HEK293T (cell line): Measurements from ENCODE around the gene TRIM37.

Source experiments
- CTCF ChIA-PET: fragments of 350-600 bp; formaldehyde crosslinking; extraction: SDS; loops from one replicate; lab custom pipeline; 2021; ENCODE audit warnings: antibody characterized with exemption, inconsistent platforms; lab: Yijun Ruan, JAX
- POLR2A ChIA-PET: fragments of 350-600 bp; formaldehyde crosslinking; extraction: SDS; loops from one replicate; lab custom pipeline; 2020; ENCODE audit warnings: antibody characterized with exemption, inconsistent platforms; lab: Yijun Ruan, JAX
- DNase-seq: peaks from one replicate; pipeline ENCODE4 v3.0.0; 2012; ENCODE audit warnings: mixed read lengths; ENCODE audit errors: extremely low spot score
- ARNT ChIP-seq: fragments of 450-650 bp; IDR thresholded peaks from 2 replicates; pipeline ENCODE4 v1.6.1; 2017; ENCODE audit warnings: mild to moderate bottlenecking
- BHLHE40 ChIP-seq: fragments of 450-650 bp; IDR thresholded peaks from 2 replicates; pipeline ENCODE4 v1.6.1; 2016; ENCODE audit warnings: mild to moderate bottlenecking, moderate library complexity, borderline replicate concordance
- CTBP1 ChIP-seq: fragments of 450-650 bp; IDR thresholded peaks from 2 replicates; pipeline ENCODE4 v1.6.1; 2016; ENCODE audit warnings: borderline replicate concordance
- ELF4 ChIP-seq: fragments of 450-650 bp; IDR thresholded peaks from 2 replicates; pipeline ENCODE4 v1.6.1; 2017; ENCODE audit warnings: antibody characterized with exemption
- FOXA1 ChIP-seq: fragments of 450-650 bp; IDR thresholded peaks from 2 replicates; pipeline ENCODE4 v1.6.1; 2016; ENCODE audit warnings: mild to moderate bottlenecking
- FOXK2 ChIP-seq: fragments of 450-650 bp; IDR thresholded peaks from 2 replicates; pipeline ENCODE4 v1.6.1; 2016; ENCODE audit warnings: mild to moderate bottlenecking
- FOXM1 ChIP-seq: fragments of 450-650 bp; IDR thresholded peaks from 2 replicates; pipeline ENCODE4 v1.6.1; 2017; ENCODE audit warnings: mild to moderate bottlenecking, borderline replicate concordance
- HDGF ChIP-seq: fragments of 450-650 bp; IDR thresholded peaks from 2 replicates; pipeline ENCODE4 v1.6.1; 2017; ENCODE audit warnings: antibody characterized with exemption, borderline replicate concordance
- L3MBTL2 ChIP-seq: fragments of 450-650 bp; conservative IDR thresholded peaks from 2 replicates; pipeline ENCODE4 v1.6.1; 2016; ENCODE audit warnings: mild to moderate bottlenecking
- LEF1 ChIP-seq: fragments of 450-650 bp; IDR thresholded peaks from 2 replicates; pipeline ENCODE4 v1.6.1; 2017; ENCODE audit warnings: mild to moderate bottlenecking, borderline replicate concordance
- NFRKB ChIP-seq: fragments of 450-650 bp; IDR thresholded peaks from 2 replicates; pipeline ENCODE4 v1.6.1; 2016; ENCODE audit warnings: mild to moderate bottlenecking, moderate library complexity
- PKNOX1 ChIP-seq: fragments of 450-650 bp; IDR thresholded peaks from 2 replicates; pipeline ENCODE4 v1.6.1; 2016
- SP1 ChIP-seq: fragments of 450-650 bp; IDR thresholded peaks from 2 replicates; pipeline ENCODE4 v1.6.1; 2017
- SUZ12 ChIP-seq: fragments of 450-650 bp; IDR thresholded peaks from 2 replicates; pipeline ENCODE4 v1.6.1; 2016; ENCODE audit warnings: mild to moderate bottlenecking
- TARDBP ChIP-seq: fragments of 450-650 bp; IDR thresholded peaks from 2 replicates; pipeline ENCODE4 v1.6.1; 2016
- ZNF384 ChIP-seq: fragments of 450-650 bp; IDR thresholded peaks from 2 replicates; pipeline ENCODE4 v1.6.1; 2016

TRIM37 gene, protein sequence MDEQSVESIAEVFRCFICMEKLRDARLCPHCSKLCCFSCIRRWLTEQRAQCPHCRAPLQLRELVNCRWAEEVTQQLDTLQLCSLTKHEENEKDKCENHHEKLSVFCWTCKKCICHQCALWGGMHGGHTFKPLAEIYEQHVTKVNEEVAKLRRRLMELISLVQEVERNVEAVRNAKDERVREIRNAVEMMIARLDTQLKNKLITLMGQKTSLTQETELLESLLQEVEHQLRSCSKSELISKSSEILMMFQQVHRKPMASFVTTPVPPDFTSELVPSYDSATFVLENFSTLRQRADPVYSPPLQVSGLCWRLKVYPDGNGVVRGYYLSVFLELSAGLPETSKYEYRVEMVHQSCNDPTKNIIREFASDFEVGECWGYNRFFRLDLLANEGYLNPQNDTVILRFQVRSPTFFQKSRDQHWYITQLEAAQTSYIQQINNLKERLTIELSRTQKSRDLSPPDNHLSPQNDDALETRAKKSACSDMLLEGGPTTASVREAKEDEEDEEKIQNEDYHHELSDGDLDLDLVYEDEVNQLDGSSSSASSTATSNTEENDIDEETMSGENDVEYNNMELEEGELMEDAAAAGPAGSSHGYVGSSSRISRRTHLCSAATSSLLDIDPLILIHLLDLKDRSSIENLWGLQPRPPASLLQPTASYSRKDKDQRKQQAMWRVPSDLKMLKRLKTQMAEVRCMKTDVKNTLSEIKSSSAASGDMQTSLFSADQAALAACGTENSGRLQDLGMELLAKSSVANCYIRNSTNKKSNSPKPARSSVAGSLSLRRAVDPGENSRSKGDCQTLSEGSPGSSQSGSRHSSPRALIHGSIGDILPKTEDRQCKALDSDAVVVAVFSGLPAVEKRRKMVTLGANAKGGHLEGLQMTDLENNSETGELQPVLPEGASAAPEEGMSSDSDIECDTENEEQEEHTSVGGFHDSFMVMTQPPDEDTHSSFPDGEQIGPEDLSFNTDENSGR

GRCh38 chr17:59106463-59107305 lies at the start of gene TRIM37:
TSS of gene TRIM37 (minus strand) at chr17:59106880. CDS start at chr17:59106461, 419 bp downstream.
- TF ChIP-seq LEF1 (no peak), BHLHE40 (no peak), FOXM1 (no peak), HDGF (0 out of 2 replicates have a peak, but pooled peaks have one; percentile 11), TARDBP (no peak), CTBP1 (no peak), NFRKB (no peak), L3MBTL2 (peak; percentile 97), ZNF384 (no peak), PKNOX1 (no peak), FOXA1 (no peak), SUZ12 (no peak), ELF4 (no peak), ARNT (peak; percentile 93), SP1 (no peak), FOXK2 (no peak)
- DNase-seq, result peak; percentile 99
- ChIA-PET CTCF (interaction anchor here (0.6 to 1.0 kb wide), 4 partner anchors 12 to 430 kb away, joined by 3 to 4 read pairs (median 3); no protein-coding TSS in a partner anchor), POLR2A (interaction anchor here (0.6 to 2.3 kb wide), 10 partner anchors 9 to 755 kb away, joined by 3 to 28 read pairs (median 5); partner anchors contain the start of genes MTMR4, PRR11, SKA2 and SUPT4H1)

- TF ChIP-seq SUZ12, result no peak
- peak; percentile 85 for TF ChIP-seq L3MBTL2
- TF ChIP-seq SP1, result no peak
- TF ChIP-seq NFRKB, result no peak
- no peak for TF ChIP-seq CTBP1
- TF ChIP-seq FOXM1, result peak; percentile 99
- TF ChIP-seq HDGF, result no peak; the same call in 1 of the 2 replicates
- TF ChIP-seq LEF1, result no peak
- CTCF ChIA-PET, result interaction anchor here (0.5 to 0.8 kb wide), 2 partner anchors 11 to 143 kb away, joined by 3 to 4 read pairs; no protein-coding TSS in a partner anchor
- POLR2A ChIA-PET, result interaction anchor here (0.5 to 2.7 kb wide), 15 partner anchors 8 to 637 kb away, joined by 3 to 25 read pairs (median 3); partner anchors contain the start of genes GDPD1, TRIM37 and VMP1
- DNase-seq, result no peak
Observed at GRCh38 chr17:59155439-59156177, 48.9 kb upstream of the TRIM37 start, which contains the start of gene PRR11. TSS of gene PRR11 (plus strand) at chr17:59155746. CDS start at chr17:59169753, 14,007 bp downstream.

- ChIA-PET CTCF (interaction anchor here (0.5 to 0.8 kb wide), 2 partner anchors 11 to 142 kb away, joined by 3 to 4 read pairs; no protein-coding TSS in a partner anchor), POLR2A (interaction anchor here (0.5 to 2.7 kb wide), 19 partner anchors 9 to 636 kb away, joined by 3 to 25 read pairs (median 4); partner anchors contain the start of genes GDPD1, RAD51C, TRIM37 and VMP1)
- TF ChIP-seq HDGF (0 out of 2 replicates have a peak, but pooled peaks have one; percentile 55), CTBP1 (no peak), FOXK2 (no peak), ELF4 (no peak), FOXA1 (no peak), SP1 (peak; percentile 88), ARNT (no peak), SUZ12 (no peak), PKNOX1 (peak; percentile 99), BHLHE40 (no peak), ZNF384 (peak; percentile 92), L3MBTL2 (peak; percentile 92), NFRKB (peak; percentile 54; the same call in 1 of the 2 replicates), FOXM1 (no peak), LEF1 (peak; percentile 67; the same call in 1 of the 2 replicates), TARDBP (no peak)
- peak; percentile 91 for DNase-seq
Observed at GRCh38 chr17:59154721-59155438, 48.2 kb upstream of the TRIM37 start, which contains the start of gene SKA2. TSS of gene SKA2 (minus strand) at chr17:59155186. CDS start at chr17:59155163, 23 bp downstream.
